Effector memory CD4-positive, alpha-beta T cell (primary cell): Measurements from ENCODE around the gene OLIG1.

Source experiments
- DNase-seq, 3 donors: peaks; one replicate each; pipeline ENCODE4 v3.0.0-alpha.2; 2020
- H3K27ac ChIP-seq: 2 replicates; pipeline ENCODE4 v1.7.0; 2013; ENCODE audit warnings: mild to moderate bottlenecking, low read length, moderate library complexity; ENCODE audit not compliant: insufficient read depth, poor library complexity, severe bottlenecking
- H3K27me3 ChIP-seq: replicated peaks from 2 replicates; pipeline ENCODE4 v1.7.0; 2013; ENCODE audit warnings: mild to moderate bottlenecking, low read length; ENCODE audit not compliant: insufficient read depth, control insufficient read depth, poor library complexity, severe bottlenecking
- H3K36me3 ChIP-seq: 2 replicates; pipeline ENCODE4 v1.7.0; 2013; ENCODE audit warnings: mild to moderate bottlenecking, low read length, moderate library complexity; ENCODE audit not compliant: control insufficient read depth, insufficient read depth
- H3K4me1 ChIP-seq: 2 replicates; pipeline ENCODE4 v1.7.0; 2013; ENCODE audit warnings: low read length, mild to moderate bottlenecking; ENCODE audit not compliant: control insufficient read depth, insufficient read depth, poor library complexity, severe bottlenecking
- H3K4me3 ChIP-seq: 2 replicates; pipeline ENCODE4 v1.7.0; 2013; ENCODE audit warnings: low read length, low read depth, mild to moderate bottlenecking; ENCODE audit not compliant: insufficient read depth, poor library complexity, severe bottlenecking
- H3K9me3 ChIP-seq: 2 replicates; pipeline ENCODE4 v1.7.0; 2013; ENCODE audit warnings: mild to moderate bottlenecking, low read length, moderate library complexity; ENCODE audit not compliant: control insufficient read depth

Gene OLIG1

GRCh38 chr21:33112151-33112550, 42.2 kb downstream of the OLIG1 start:
- H3K9me3 ChIP-seq: no peaks in the 10 kb centered on the region
- H3K27ac ChIP-seq: no peak overlapping the region

GRCh38 chr21:33112681-33113080, 42.7 kb downstream of the OLIG1 start:
- H3K9me3 ChIP-seq: no peaks in the 10 kb centered on the region
- no peak overlapping the region for H3K27ac ChIP-seq
- no peak overlapping the region for H3K4me3 ChIP-seq
- H3K4me1 ChIP-seq: peaks cover 19% of the 10 kb centered on the region
- H3K36me3 ChIP-seq: no peaks in the 10 kb centered on the region
- peaks cover 6% of the 10 kb centered on the region for H3K27me3 ChIP-seq
- DNase-seq: no peak

More at GRCh38 chr21:33112151-33112550, 42.2 kb downstream of the OLIG1 start:
- Histone ChIP-seq H3K36me3 (no peaks in the 10 kb centered on the region), H3K4me1 (peaks cover 19% of the 10 kb centered on the region), H3K27me3 (peaks cover 6% of the 10 kb centered on the region), H3K4me3 (no peak overlapping the region)
- DNase-seq: no peak

- no peak for DNase-seq
- no peaks in the 10 kb centered on the region for H3K9me3 ChIP-seq
- H3K4me3 ChIP-seq: no peak overlapping the region
- no peak overlapping the region for H3K27ac ChIP-seq
- H3K4me1 ChIP-seq: peaks cover 19% of the 10 kb centered on the region
- peaks cover 6% of the 10 kb centered on the region for H3K27me3 ChIP-seq
- no peaks in the 10 kb centered on the region for H3K36me3 ChIP-seq
Measured at GRCh38 chr21:33113131-33113530, 43.2 kb downstream of the OLIG1 start.

- no peak for DNase-seq
- Histone ChIP-seq H3K27ac (no peak overlapping the region), H3K4me3 (no peak overlapping the region), H3K9me3 (no peaks in the 10 kb centered on the region), H3K27me3 (peaks cover 6% of the 10 kb centered on the region), H3K36me3 (no peaks in the 10 kb centered on the region), H3K4me1 (peaks cover 19% of the 10 kb centered on the region)
Measured at GRCh38 chr21:33114276-33114675, 44.3 kb downstream of the OLIG1 start.

GRCh38 chr21:33115631-33116510, 45.9 kb downstream of the OLIG1 start:
- Histone ChIP-seq H3K4me1 (peaks cover 14% of the 10 kb centered on the region), H3K27me3 (peaks cover 6% of the 10 kb centered on the region), H3K36me3 (no peaks in the 10 kb centered on the region), H3K27ac (no peak overlapping the region), H3K9me3 (no peaks in the 10 kb centered on the region), H3K4me3 (no peak overlapping the region)
- no peak for DNase-seq

GRCh38 chr21:33116676-33117075, 46.7 kb downstream of the OLIG1 start:
- H3K27ac ChIP-seq: no peak overlapping the region
- H3K4me1 ChIP-seq: peaks cover 14% of the 10 kb centered on the region
- H3K4me3 ChIP-seq: no peak overlapping the region
- no peaks in the 10 kb centered on the region for H3K27me3 ChIP-seq
- no peaks in the 10 kb centered on the region for H3K36me3 ChIP-seq
- H3K9me3 ChIP-seq: no peaks in the 10 kb centered on the region
- no peak for DNase-seq

- H3K4me1 ChIP-seq: peaks cover 14% of the 10 kb centered on the region
- no peaks in the 10 kb centered on the region for H3K9me3 ChIP-seq
- no peak overlapping the region for H3K4me3 ChIP-seq
- H3K27ac ChIP-seq: no peak overlapping the region
- no peaks in the 10 kb centered on the region for H3K36me3 ChIP-seq
- no peak for DNase-seq
- no peaks in the 10 kb centered on the region for H3K27me3 ChIP-seq
Measured at GRCh38 chr21:33117101-33117888, 47.4 kb downstream of the OLIG1 start.
